ENCODE results near the gene PRSS2. TPM values are rescaled to one million over a fixed set of nuclear protein-coding genes. Genes with fewer than 3 reads are reported as not detected.

Gene PRSS2
- total RNA-seq, 1 donor from 2014 or later = not detected

- Mint-ChIP-seq H3K9me3 (no peaks in the 10 kb centered on the region), H3K4me1 (peaks cover 14% of the 10 kb centered on the region), H3K27ac (no peak overlapping the region), H3K36me3 (no peaks in the 10 kb centered on the region), H3K27me3 (ENCODE audit: low read depth) (peaks cover 82% of the 10 kb centered on the region), H3K4me3 (no peak overlapping the region)
- DNase-seq (ENCODE audit: low spot score in 2 of 2, unreplicated experiment in 2 of 2) = no peak
- no peak for TF ChIP-seq CTCF (IDR thresholded peaks at IDR 0.05; ENCODE audit: unreplicated experiment)
These were observed 28.7 kb downstream of the PRSS2 start for GRCh38 chr7:142799437-142799835.

GRCh38 chr7:142800088-142800487 is 29.3 kb downstream of the PRSS2 start:
- Mint-ChIP-seq H3K9me3 (no peaks in the 10 kb centered on the region), H3K36me3 (no peaks in the 10 kb centered on the region), H3K4me3 (no peak overlapping the region), H3K27me3 (ENCODE audit: low read depth) (peaks cover 79% of the 10 kb centered on the region), H3K27ac (no peak overlapping the region), H3K4me1 (peaks cover 14% of the 10 kb centered on the region)
- no peak for TF ChIP-seq CTCF (IDR thresholded peaks at IDR 0.05; ENCODE audit: unreplicated experiment)
- DNase-seq (ENCODE audit: low spot score in 2 of 2, unreplicated experiment in 2 of 2) = no peak

- Mint-ChIP-seq H3K4me1 (peaks cover 14% of the 10 kb centered on the region), H3K9me3 (no peaks in the 10 kb centered on the region), H3K4me3 (no peak overlapping the region), H3K27me3 (ENCODE audit: low read depth) (peaks cover 73% of the 10 kb centered on the region), H3K36me3 (no peaks in the 10 kb centered on the region), H3K27ac (no peak overlapping the region)
- no peak for DNase-seq (ENCODE audit: low spot score in 2 of 2, unreplicated experiment in 2 of 2)
- TF ChIP-seq CTCF (IDR thresholded peaks at IDR 0.05; ENCODE audit: unreplicated experiment) = no peak
These were observed 30.0 kb downstream of the PRSS2 start for GRCh38 chr7:142800699-142801260.

GRCh38 chr7:142801601-142802295 is 31.0 kb downstream of the PRSS2 start:
- H3K4me1 Mint-ChIP-seq = peaks cover 7% of the 10 kb centered on the region
- H3K4me3 Mint-ChIP-seq = no peak overlapping the region
- no peak for TF ChIP-seq CTCF (IDR thresholded peaks at IDR 0.05; ENCODE audit: unreplicated experiment)
- no peaks in the 10 kb centered on the region for H3K9me3 Mint-ChIP-seq
- DNase-seq (ENCODE audit: low spot score in 2 of 2, unreplicated experiment in 2 of 2) = no peak
- H3K36me3 Mint-ChIP-seq = no peaks in the 10 kb centered on the region
- H3K27ac Mint-ChIP-seq = no peak overlapping the region
- peaks cover 65% of the 10 kb centered on the region for H3K27me3 Mint-ChIP-seq (ENCODE audit: low read depth)

GRCh38 chr7:142802301-142802700 is 31.5 kb downstream of the PRSS2 start:
- H3K27me3 Mint-ChIP-seq (ENCODE audit: low read depth) = peaks cover 65% of the 10 kb centered on the region
- no peaks in the 10 kb centered on the region for H3K9me3 Mint-ChIP-seq
- H3K36me3 Mint-ChIP-seq = no peaks in the 10 kb centered on the region
- H3K27ac Mint-ChIP-seq = no peak overlapping the region
- DNase-seq (ENCODE audit: low spot score in 2 of 2, unreplicated experiment in 2 of 2) = no peak
- no peak for TF ChIP-seq CTCF (IDR thresholded peaks at IDR 0.05; ENCODE audit: unreplicated experiment)
- H3K4me3 Mint-ChIP-seq = no peak overlapping the region
- H3K4me1 Mint-ChIP-seq = peaks cover 6% of the 10 kb centered on the region

Measured in mesothelial cell of epicardium (in vitro differentiated cells).